Loucy (cell line): ENCODE data around the gene VTCN1.

Source experiments
- H2AFZ ChIP-seq: fragments of 200-600 bp; sonication (generic); 2 replicates; pipeline ENCODE4 v1.6.0; 2016; ENCODE audit warnings: antibody characterized with exemption, mild to moderate bottlenecking, low read length, moderate library complexity
- H3F3A ChIP-seq: fragments of 200-600 bp; 2 replicates; pipeline ENCODE4 v1.6.0; 2016; ENCODE audit warnings: antibody characterized with exemption, low read depth, mild to moderate bottlenecking
- H3K27me3 ChIP-seq: fragments of 200-600 bp; sonication (generic); 2 replicates; pipeline ENCODE4 v1.6.1; 2014; ENCODE audit warnings: low read length, mild to moderate bottlenecking; ENCODE audit not compliant: insufficient read depth, poor library complexity, severe bottlenecking
- H3K36me3 ChIP-seq: fragments of 200-600 bp; sonication (generic); 2 replicates; pipeline ENCODE4 v1.6.1; 2016; ENCODE audit warnings: low read length; ENCODE audit not compliant: insufficient read depth
- H3K4me1 ChIP-seq: fragments of 200-600 bp; sonication (generic); 2 replicates; pipeline ENCODE4 v1.5.1; 2014; ENCODE audit warnings: low read length, mild to moderate bottlenecking; ENCODE audit not compliant: insufficient read depth, poor library complexity, severe bottlenecking
- H3K4me2 ChIP-seq: fragments of 200-600 bp; sonication (generic); 2 replicates; pipeline ENCODE4 v1.6.0; 2014; ENCODE audit warnings: antibody characterized with exemption, low read length, low read depth, mild to moderate bottlenecking; ENCODE audit not compliant: poor library complexity, severe bottlenecking
- H3K4me3 ChIP-seq: fragments of 200-600 bp; sonication (generic); 2 replicates; pipeline ENCODE4 v1.5.1; 2014; ENCODE audit warnings: low read length, mild to moderate bottlenecking, mixed read lengths; ENCODE audit not compliant: poor library complexity, severe bottlenecking
- H3K79me2 ChIP-seq: fragments of 200-600 bp; sonication (generic); 2 replicates; pipeline ENCODE4 v1.6.1; 2014; ENCODE audit warnings: low read length; ENCODE audit not compliant: insufficient read depth
- H3K9ac ChIP-seq: fragments of 200-600 bp; sonication (generic); 2 replicates; pipeline ENCODE4 v1.6.0; 2014; ENCODE audit warnings: mild to moderate bottlenecking, low read depth, low read length, moderate library complexity; ENCODE audit not compliant: poor library complexity, severe bottlenecking
- H3K9me2 ChIP-seq: fragments of 200-600 bp; sonication (generic); replicated peaks from 2 replicates; pipeline ENCODE4 v1.6.1; 2016; ENCODE audit warnings: low read depth, low read length, mixed read lengths
- H3K9me3 ChIP-seq: fragments of 200-600 bp; sonication (generic); 2 replicates; pipeline ENCODE4 v1.6.1; 2014; ENCODE audit warnings: mild to moderate bottlenecking, antibody characterized with exemption, low read length, low read depth; ENCODE audit not compliant: insufficient read depth
- H4K20me1 ChIP-seq: fragments of 200-600 bp; sonication (generic); 2 replicates; pipeline ENCODE4 v1.6.0; 2014; ENCODE audit warnings: antibody characterized with exemption, low read length, mild to moderate bottlenecking; ENCODE audit not compliant: insufficient read depth, poor library complexity, severe bottlenecking
- EZH2phosphoT487 ChIP-seq: fragments of 200-600 bp; IDR thresholded peaks from 2 replicates; pipeline ENCODE4 v1.6.1; 2018; ENCODE audit warnings: antibody characterized with exemption, mild to moderate bottlenecking, moderate library complexity, borderline replicate concordance
- TF ChIP-seq, protein P1 (sequence below): fragments of 200-600 bp; sonication (generic); conservative IDR thresholded peaks from 2 replicates; pipeline ENCODE4 v1.5.1; 2014; ENCODE audit warnings: mild to moderate bottlenecking, antibody characterized with exemption, low read length

Gene VTCN1

GRCh38 chr1:117147856-117148588 is 62.7 kb downstream of the VTCN1 start:
- H3K4me1 ChIP-seq = no peaks in the 10 kb centered on the region
- H2AFZ ChIP-seq = no peak overlapping the region
- H3K4me3 ChIP-seq = no peak overlapping the region
- no peak overlapping the region for H3K4me2 ChIP-seq
- H3K9ac ChIP-seq = no peak overlapping the region
- no peaks in the 10 kb centered on the region for H3K79me2 ChIP-seq
- no peaks in the 10 kb centered on the region for H3K27me3 ChIP-seq
- H3K9me2 ChIP-seq = no peaks in the 10 kb centered on the region
- no peaks in the 10 kb centered on the region for H3K9me3 ChIP-seq
- H4K20me1 ChIP-seq = no peaks in the 10 kb centered on the region
- no peaks in the 10 kb centered on the region for H3F3A ChIP-seq
- no peaks in the 10 kb centered on the region for H3K36me3 ChIP-seq
- TF ChIP-seq, protein P1, sequence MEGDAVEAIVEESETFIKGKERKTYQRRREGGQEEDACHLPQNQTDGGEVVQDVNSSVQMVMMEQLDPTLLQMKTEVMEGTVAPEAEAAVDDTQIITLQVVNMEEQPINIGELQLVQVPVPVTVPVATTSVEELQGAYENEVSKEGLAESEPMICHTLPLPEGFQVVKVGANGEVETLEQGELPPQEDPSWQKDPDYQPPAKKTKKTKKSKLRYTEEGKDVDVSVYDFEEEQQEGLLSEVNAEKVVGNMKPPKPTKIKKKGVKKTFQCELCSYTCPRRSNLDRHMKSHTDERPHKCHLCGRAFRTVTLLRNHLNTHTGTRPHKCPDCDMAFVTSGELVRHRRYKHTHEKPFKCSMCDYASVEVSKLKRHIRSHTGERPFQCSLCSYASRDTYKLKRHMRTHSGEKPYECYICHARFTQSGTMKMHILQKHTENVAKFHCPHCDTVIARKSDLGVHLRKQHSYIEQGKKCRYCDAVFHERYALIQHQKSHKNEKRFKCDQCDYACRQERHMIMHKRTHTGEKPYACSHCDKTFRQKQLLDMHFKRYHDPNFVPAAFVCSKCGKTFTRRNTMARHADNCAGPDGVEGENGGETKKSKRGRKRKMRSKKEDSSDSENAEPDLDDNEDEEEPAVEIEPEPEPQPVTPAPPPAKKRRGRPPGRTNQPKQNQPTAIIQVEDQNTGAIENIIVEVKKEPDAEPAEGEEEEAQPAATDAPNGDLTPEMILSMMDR = no peak
- no peak for TF ChIP-seq EZH2phosphoT487

GRCh38 chr1:117147341-117147831 is 63.3 kb downstream of the VTCN1 start:
- Histone ChIP-seq H3K9me2 (no peaks in the 10 kb centered on the region), H3K4me3 (no peak overlapping the region), H3K4me2 (no peak overlapping the region), H3F3A (no peaks in the 10 kb centered on the region), H2AFZ (no peak overlapping the region), H4K20me1 (no peaks in the 10 kb centered on the region), H3K9me3 (no peaks in the 10 kb centered on the region), H3K4me1 (no peaks in the 10 kb centered on the region), H3K9ac (no peak overlapping the region), H3K79me2 (no peaks in the 10 kb centered on the region), H3K27me3 (no peaks in the 10 kb centered on the region), H3K36me3 (no peaks in the 10 kb centered on the region)
- TF ChIP-seq, protein P1 = no peak
- TF ChIP-seq EZH2phosphoT487 = no peak

- no peaks in the 10 kb centered on the region for H4K20me1 ChIP-seq
- H2AFZ ChIP-seq = no peak overlapping the region
Measured at GRCh38 chr1:117146575-117147340, 64.0 kb downstream of the VTCN1 start.

More at GRCh38 chr1:117146575-117147340, 64.0 kb downstream of the VTCN1 start:
- no peak overlapping the region for H3K4me3 ChIP-seq
- no peaks in the 10 kb centered on the region for H3K36me3 ChIP-seq
- H3K9me2 ChIP-seq = no peaks in the 10 kb centered on the region
- no peak overlapping the region for H3K4me2 ChIP-seq
- no peaks in the 10 kb centered on the region for H3F3A ChIP-seq
- H3K27me3 ChIP-seq = no peaks in the 10 kb centered on the region
- no peaks in the 10 kb centered on the region for H3K79me2 ChIP-seq
- H3K9ac ChIP-seq = no peak overlapping the region
- no peak for TF ChIP-seq EZH2phosphoT487
- TF ChIP-seq, protein P1 = no peak
- no peaks in the 10 kb centered on the region for H3K4me1 ChIP-seq
- no peaks in the 10 kb centered on the region for H3K9me3 ChIP-seq
